Adipocyte (in vitro differentiated cells): ENCODE measurements around the gene RNF13.
A peak's percentile ranks its signal among the peaks of the same experiment; 100 is the strongest.

Experiments used
- DNase-seq: peaks from one replicate; pipeline ENCODE4 v3.0.0-alpha.2; 2015; ENCODE audit warnings: low read depth
- H3K27me3 ChIP-seq: replicated peaks from 2 replicates; pipeline ENCODE4 v1.7.0; 2013; ENCODE audit warnings: mild to moderate bottlenecking, low read length, moderate library complexity; ENCODE audit not compliant: control insufficient read depth, insufficient read depth
- H3K36me3 ChIP-seq: 2 replicates; pipeline ENCODE4 v1.7.0; 2013; ENCODE audit warnings: low read length, mild to moderate bottlenecking, moderate library complexity; ENCODE audit not compliant: control insufficient read depth, insufficient read depth, severe bottlenecking
- H3K4me1 ChIP-seq: 2 replicates; pipeline ENCODE4 v1.7.0; 2013; ENCODE audit warnings: mild to moderate bottlenecking, low read length, moderate library complexity; ENCODE audit not compliant: control insufficient read depth, insufficient read depth
- H3K4me3 ChIP-seq: 2 replicates; pipeline ENCODE4 v1.7.0; 2013; ENCODE audit warnings: mild to moderate bottlenecking, low read length, moderate library complexity
- H3K9ac ChIP-seq: 2 replicates; pipeline ENCODE4 v1.7.0; 2013; ENCODE audit warnings: mild to moderate bottlenecking, low read length, moderate library complexity
- H3K9me3 ChIP-seq: 2 replicates; pipeline ENCODE4 v1.7.0; 2013; ENCODE audit warnings: mild to moderate bottlenecking, low read length, moderate library complexity; ENCODE audit not compliant: control insufficient read depth

Gene RNF13

DNA sequence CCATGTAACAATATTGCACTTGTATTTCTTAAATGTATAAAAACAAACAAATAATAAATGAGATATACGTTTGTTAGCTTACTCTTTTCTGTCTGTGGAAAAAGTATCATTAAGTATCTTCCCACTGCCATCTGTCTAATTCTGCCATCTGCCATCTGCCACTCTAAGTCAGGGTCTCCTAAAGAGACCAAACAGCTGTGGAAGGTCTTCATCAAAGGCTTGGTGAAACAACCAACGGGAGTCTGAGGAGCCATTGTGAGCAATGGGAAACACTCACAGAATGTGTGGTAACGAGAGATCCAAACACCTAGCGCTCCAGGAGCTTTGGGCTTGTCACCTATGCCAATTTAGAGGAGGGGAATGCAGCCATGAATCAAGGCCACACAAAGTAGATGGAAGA is 186.4 kb downstream of the RNF13 start:
- H3K4me3 ChIP-seq, result no peak overlapping the region
- no peak for DNase-seq

DNA sequence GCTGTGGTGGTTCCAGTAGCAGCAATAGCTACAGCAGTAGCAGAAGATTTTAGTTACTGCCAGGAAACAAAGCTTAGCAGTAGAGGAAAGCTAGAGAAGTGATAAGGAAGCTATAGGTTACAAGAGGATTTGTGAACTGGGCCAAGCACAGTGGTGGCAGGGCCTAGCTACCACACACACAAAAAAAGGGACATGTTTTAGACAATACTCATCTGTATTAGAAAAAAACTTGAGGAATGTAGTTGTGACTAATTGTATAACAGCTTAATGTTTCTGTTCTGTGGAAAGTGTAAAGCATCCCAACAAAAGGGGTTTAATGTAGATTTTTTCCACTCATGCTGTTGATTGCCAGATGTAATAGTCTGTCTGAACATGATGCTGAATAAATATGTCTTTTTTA is 187.6 kb downstream of the RNF13 start:
- H3K4me1 ChIP-seq, result peaks cover 1% of the 10 kb centered on the region
- no peak for DNase-seq
- H3K9me3 ChIP-seq, result peaks cover 7% of the 10 kb centered on the region
- H3K27me3 ChIP-seq, result no peaks in the 10 kb centered on the region
- H3K4me3 ChIP-seq, result no peak overlapping the region
- H3K36me3 ChIP-seq, result no peaks in the 10 kb centered on the region
- H3K9ac ChIP-seq, result no peak overlapping the region

More for the DNA sequence above, 186.4 kb downstream of the RNF13 start:
- H3K4me1 ChIP-seq, result no peaks in the 10 kb centered on the region
- no peak overlapping the region for H3K9ac ChIP-seq
- H3K27me3 ChIP-seq, result no peaks in the 10 kb centered on the region
- H3K36me3 ChIP-seq, result no peaks in the 10 kb centered on the region
- peaks cover 19% of the 10 kb centered on the region for H3K9me3 ChIP-seq

DNA sequence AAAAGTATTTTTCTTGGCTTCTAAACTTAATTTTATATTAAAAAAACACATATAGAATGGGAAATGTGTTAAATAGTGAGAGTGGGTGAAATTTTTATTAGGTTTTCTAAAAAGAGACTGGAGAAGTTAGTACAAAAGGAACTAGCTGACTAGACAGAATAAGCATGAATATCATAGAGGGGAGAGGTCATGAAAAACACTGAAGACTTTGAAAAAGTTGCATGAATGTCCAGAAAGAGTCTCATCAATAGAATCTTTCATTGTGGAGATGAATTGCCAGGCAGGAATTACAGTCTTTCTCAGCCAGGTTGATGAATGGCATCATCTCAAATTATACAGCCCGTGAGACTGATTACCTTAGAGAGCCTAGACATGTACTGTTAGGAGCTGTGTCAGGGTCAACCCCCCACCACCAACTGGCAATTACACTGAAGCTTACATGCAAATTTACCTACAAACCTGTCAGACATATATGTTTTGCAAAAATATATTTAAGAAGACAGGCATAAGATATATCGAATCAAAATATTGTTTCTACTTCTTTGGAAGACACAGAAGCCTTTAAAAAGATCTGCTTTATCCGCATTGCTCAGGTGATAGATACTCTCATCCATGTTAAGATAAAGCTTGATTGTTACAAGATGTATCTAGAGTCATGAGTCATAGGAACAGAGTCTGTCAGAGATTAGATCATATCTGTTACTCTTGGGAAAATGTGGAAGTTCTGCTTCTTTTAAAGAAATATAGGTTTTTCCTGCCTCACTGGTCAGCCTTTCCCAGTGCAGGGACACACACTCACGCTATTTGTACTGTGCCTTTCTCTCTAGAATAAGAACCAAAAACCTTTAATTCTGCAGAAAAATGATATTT is 192.5 kb downstream of the RNF13 start:
- Histone ChIP-seq H3K4me1 (peaks cover 9% of the 10 kb centered on the region), H3K36me3 (no peaks in the 10 kb centered on the region), H3K9me3 (no peaks in the 10 kb centered on the region), H3K27me3 (no peaks in the 10 kb centered on the region), H3K4me3 (no peak overlapping the region), H3K9ac (no peak overlapping the region)
- DNase-seq, result peak; percentile 45

DNA sequence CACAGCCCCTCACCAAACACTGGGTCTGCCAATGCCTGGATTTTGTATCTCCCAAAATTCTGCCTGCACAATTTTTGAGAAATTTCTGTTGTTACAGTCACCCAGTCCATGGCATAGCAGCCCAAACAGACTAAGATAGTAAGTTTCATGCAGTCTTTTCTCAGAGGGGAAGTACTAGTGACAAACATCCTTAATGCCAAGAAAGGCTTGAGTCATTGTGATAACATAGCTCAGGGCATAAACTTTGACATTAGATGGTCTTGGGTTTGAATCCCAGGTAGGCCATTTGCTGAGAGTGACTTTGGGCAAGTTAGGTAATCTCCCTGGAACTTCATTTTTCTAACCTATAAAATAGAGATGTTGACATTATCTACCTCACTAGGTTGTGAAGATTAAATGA is 193.8 kb downstream of the RNF13 start:
- Histone ChIP-seq H3K9me3 (no peaks in the 10 kb centered on the region), H3K4me3 (no peak overlapping the region), H3K4me1 (peaks cover 9% of the 10 kb centered on the region), H3K27me3 (no peaks in the 10 kb centered on the region), H3K36me3 (no peaks in the 10 kb centered on the region), H3K9ac (no peak overlapping the region)
- DNase-seq, result no peak
